ENCODE measurements around the gene AIG1. TPM values are rescaled to one million over a fixed set of nuclear protein-coding genes. Genes with fewer than 3 reads are reported as not detected.
A peak's percentile ranks its signal among the peaks of the same experiment; 100 is the strongest.

Gene AIG1
- total and polyA plus RNA-seq, 2 of the 13 experiments (the other 11 are each of a cell fraction or from before 2014, with no cell fraction given), result 115 to 197 TPM

- TF ChIP-seq ZBTB33 (CRISPR knock-in tag; IDR thresholded peaks at IDR 0.05) (0 out of 2 replicates have a peak, but pooled peaks have one; percentile 12), SAP130 (CRISPR knock-in tag; IDR thresholded peaks at IDR 0.05; ENCODE audit: low read depth) (peak; percentile 49), PPARG (CRISPR knock-in tag; conservative IDR thresholded peaks at IDR 0.05) (0 out of 2 replicates have a peak, but pooled peaks have one; percentile 21), ZEB1 (IDR thresholded peaks at IDR 0.05; ENCODE audit: insufficient replicate concordance, low read depth) (peak; percentile 44), HDAC2 (CRISPR knock-in tag; IDR thresholded peaks at IDR 0.05) (peak; percentile 39; the same call in 1 of the 2 replicates), RARA (CRISPR knock-in tag; IDR thresholded peaks at IDR 0.05) (peak; percentile 83), ZNF329 (CRISPR knock-in tag; IDR thresholded peaks at IDR 0.05; ENCODE audit: low read depth) (no peak), HNF4G (IDR thresholded peaks at IDR 0.05; ENCODE audit: borderline replicate concordance, low read depth, low read length) (peak; percentile 48; the same call in 1 of the 2 replicates), HNF4G (CRISPR knock-in tag; IDR thresholded peaks at IDR 0.05; ENCODE audit: borderline replicate concordance, low read depth) (no peak), RXRA (CRISPR knock-in tag; IDR thresholded peaks at IDR 0.05) (peak; percentile 51; the same call in 1 of the 2 replicates), TCF7 (IDR thresholded peaks at IDR 0.05; ENCODE audit: low read depth) (peak; percentile 49; the same call in 1 of the 2 replicates), JUNB (CRISPR knock-in tag; IDR thresholded peaks at IDR 0.05; ENCODE audit: borderline replicate concordance) (no peak), SSRP1 (CRISPR knock-in tag; IDR thresholded peaks at IDR 0.05) (peak; percentile 57; the same call in 1 of the 2 replicates), RFXANK (CRISPR knock-in tag; IDR thresholded peaks at IDR 0.05) (0 out of 2 replicates have a peak, but pooled peaks have one; percentile 8), ZNF580 (CRISPR knock-in tag; IDR thresholded peaks at IDR 0.05; ENCODE audit: borderline replicate concordance, low read depth) (0 out of 2 replicates have a peak, but pooled peaks have one; percentile 19), RCOR2 (CRISPR knock-in tag; IDR thresholded peaks at IDR 0.05) (peak; percentile 56; the same call in 1 of the 2 replicates), TCF7L2 (IDR thresholded peaks at IDR 0.05; ENCODE audit: low read depth, low read length) (no peak), ZNF138 (CRISPR knock-in tag; IDR thresholded peaks at IDR 0.05; ENCODE audit: low read depth) (0 out of 2 replicates have a peak, but pooled peaks have one; percentile 32), CEBPB (IDR thresholded peaks at IDR 0.05; ENCODE audit: borderline replicate concordance, low read depth, low read length) (peak; percentile 60), POGZ (CRISPR knock-in tag; IDR thresholded peaks at IDR 0.05) (0 out of 2 replicates have a peak, but pooled peaks have one; percentile 19), ZNF253 (CRISPR knock-in tag; IDR thresholded peaks at IDR 0.05; ENCODE audit: borderline replicate concordance) (no peak), DMAP1 (CRISPR knock-in tag; IDR thresholded peaks at IDR 0.05) (peak; percentile 63; the same call in 1 of the 2 replicates), ZGPAT (CRISPR knock-in tag; IDR thresholded peaks at IDR 0.05) (peak; percentile 49; the same call in 1 of the 2 replicates), ZNF513 (CRISPR knock-in tag; conservative IDR thresholded peaks at IDR 0.05) (no peak), ZFYVE20 (CRISPR knock-in tag; IDR thresholded peaks at IDR 0.05; ENCODE audit: borderline replicate concordance, low read depth) (no peak), NCOA2 (CRISPR knock-in tag; IDR thresholded peaks at IDR 0.05) (peak; percentile 91), ZNF792 (CRISPR knock-in tag; IDR thresholded peaks at IDR 0.05) (peak; percentile 81; the same call in 1 of the 2 replicates)
Observed at GRCh38 chr6:143064951-143065683, 4.4 kb downstream of the AIG1 start (continued).

All from HepG2 (cell line).